PC-3 (cell line): ENCODE data around the gene ARHGAP9.

Source experiments
- CTCF ChIP-seq: fragments of 300-600 bp; sonication (generic); conservative IDR thresholded peaks from 2 replicates; pipeline ENCODE4 v1.5.1; 2017; ENCODE audit warnings: antibody characterized with exemption, low read depth, mild to moderate bottlenecking, low read length
- EZH2 ChIP-seq: fragments of 300-600 bp; sonication (generic); IDR thresholded peaks from one replicate; pipeline ENCODE4 v1.6.1; 2017; ENCODE audit warnings: antibody characterized with exemption, mild to moderate bottlenecking, low read length; ENCODE audit not compliant: unreplicated experiment

- TF ChIP-seq CTCF: 0 out of 2 replicates have a peak, but pooled peaks have one; percentile 16
- TF ChIP-seq EZH2: no peak
Measured at GRCh38 chr12:57476162-57476992, 3.3 kb downstream of the ARHGAP9 start.
